ENCODE measurements around the gene GSE1. TPM values are rescaled to one million over a fixed set of nuclear protein-coding genes. Genes with fewer than 3 reads are reported as not detected.

GSE1 gene
- total RNA-seq, 1 experiment from 2014 or later: 97.5 TPM

- ChIA-PET POLR2A (no interaction called here), CTCF (no interaction called here)
- H3K4me3 ChIP-seq (ENCODE audit: low read depth in 2 of 2, low read length in 2 of 2): no peak overlapping the region
- peak; percentile 9; the same call in 1 of the 2 replicates for ATAC-seq
- no peak for TF ChIP-seq SIN3A (IDR thresholded peaks at IDR 0.05; ENCODE audit: borderline replicate concordance, insufficient read depth, low read depth, low read length)
- no peak for TF ChIP-seq REST (IDR thresholded peaks at IDR 0.05; ENCODE audit: insufficient read depth in 1 of 2, low read depth in 2 of 2, low read length in 1 of 2)
- no peak for TF ChIP-seq CTCF (IDR thresholded peaks at IDR 0.05)
- no peak for TF ChIP-seq POLR2AphosphoS5 (IDR thresholded peaks at IDR 0.05; ENCODE audit: low read depth, low read length)
- no peak for TF ChIP-seq TCF7L2 (IDR thresholded peaks at IDR 0.05; ENCODE audit: low read depth, low read length)
- H3K27ac ChIP-seq (ENCODE audit: low read length): no peak overlapping the region
- DNase-seq (ENCODE audit: low read depth, low spot score): no peak
- peaks cover 39% of the 10 kb centered on the region for H3K4me1 ChIP-seq (ENCODE audit: control insufficient read depth, insufficient read depth, low read length)
- no peaks in the 10 kb centered on the region for H3K27me3 ChIP-seq (ENCODE audit: control insufficient read depth, insufficient read depth, low read length)
- no TSS peak for BruUV-seq (replicated peaks)
- no peaks in the 10 kb centered on the region for H3K9me3 ChIP-seq (ENCODE audit: control insufficient read depth, insufficient read depth, low read depth, low read length)
- no peaks in the 10 kb centered on the region for H3K36me3 ChIP-seq (ENCODE audit: control insufficient read depth, insufficient read depth, low read length)
- intact Hi-C loops (cut with micrococcal nuclease; ENCODE audit: unreplicated experiment) (no loop called here), in situ Hi-C loops (cut with HindIII; ENCODE audit: low pct_unique_long_range_greater_than_20kb, low sequenced_read_pairs) (no loop called here)
These were observed 26.6 kb upstream of the GSE1 start for GRCh38 chr16:85586380-85587104.

GRCh38 chr16:85587762-85588556 is 25.2 kb upstream of the GSE1 start:
- Histone ChIP-seq H3K27ac (ENCODE audit: low read length) (no peak overlapping the region), H3K27me3 (ENCODE audit: control insufficient read depth, insufficient read depth, low read length) (no peaks in the 10 kb centered on the region), H3K4me1 (ENCODE audit: control insufficient read depth, insufficient read depth, low read length) (peaks cover 32% of the 10 kb centered on the region), H3K4me3 (ENCODE audit: low read depth in 2 of 2, low read length in 2 of 2) (no peak overlapping the region), H3K36me3 (ENCODE audit: control insufficient read depth, insufficient read depth, low read length) (no peaks in the 10 kb centered on the region), H3K9me3 (ENCODE audit: control insufficient read depth, insufficient read depth, low read depth, low read length) (no peaks in the 10 kb centered on the region)
- no TSS peak for BruUV-seq (replicated peaks)
- DNase-seq (ENCODE audit: low read depth, low spot score) (no peak), ATAC-seq (no peak)
- intact Hi-C loops (cut with micrococcal nuclease; ENCODE audit: unreplicated experiment): no loop called here
- in situ Hi-C loops (cut with HindIII; ENCODE audit: low pct_unique_long_range_greater_than_20kb, low sequenced_read_pairs): no loop called here
- POLR2A ChIA-PET: interaction anchor here (0.5 kb wide), 1 partner anchor 21 kb away, joined by 3 read pairs; no protein-coding TSS in a partner anchor
- no peak for TF ChIP-seq REST (IDR thresholded peaks at IDR 0.05; ENCODE audit: insufficient read depth in 1 of 2, low read depth in 2 of 2, low read length in 1 of 2)
- TF ChIP-seq CTCF (IDR thresholded peaks at IDR 0.05): no peak
- TF ChIP-seq SIN3A (IDR thresholded peaks at IDR 0.05; ENCODE audit: borderline replicate concordance, insufficient read depth, low read depth, low read length): no peak
- TF ChIP-seq POLR2AphosphoS5 (IDR thresholded peaks at IDR 0.05; ENCODE audit: low read depth, low read length): no peak
- no peak for TF ChIP-seq TCF7L2 (IDR thresholded peaks at IDR 0.05; ENCODE audit: low read depth, low read length)
- CTCF ChIA-PET: no interaction called here
